GM12878 (cell line): ENCODE results near the gene NAV2. TPM values are rescaled to one million over a fixed set of nuclear protein-coding genes. Genes with fewer than 3 reads are reported as not detected.

Experiments
- ATAC-seq: fragments of 200-7000 bp; cut with Tn5 transposase; 3 replicates; pipeline ENCODE4 v1.9.1; 2020; ENCODE audit warnings: mild to moderate bottlenecking, moderate library complexity
- BruUV-seq: library from RNA; stranded (reverse); fragments of 400-500 nt; replicated peaks from 2 replicates; lab custom pipeline; 2021; lab: Mats Ljungman, UMichigan
- CTCF ChIA-PET: fragments of 300-600 bp; sonication (Branson Sonifier 250); formaldehyde crosslinking; extraction: SDS; loops from one replicate; lab custom pipeline; 2021; ENCODE audit warnings: inconsistent platforms; lab: Yijun Ruan, JAX
- POLR2A ChIA-PET: fragments of 350-600 bp; formaldehyde crosslinking; extraction: SDS; loops from one replicate; lab custom pipeline; 2021; ENCODE audit warnings: inconsistent platforms; lab: Charles Lee
- RAD21 ChIA-PET: fragments of 300-600 bp; sonication (Branson Sonifier 250); formaldehyde crosslinking; loops from one replicate; lab custom pipeline; 2023; ENCODE audit warnings: antibody characterized with exemption; ENCODE audit not compliant: unreplicated experiment; lab: Charles Lee
- SMC1A ChIA-PET: fragments of 300-600 bp; sonication (Branson Sonifier 250); formaldehyde crosslinking; loops from one replicate; lab custom pipeline; 2023; ENCODE audit not compliant: unreplicated experiment, uncharacterized antibody; lab: Charles Lee
- DNase-seq: peaks from one replicate; pipeline ENCODE4 v3.0.0-alpha.2; 2011; ENCODE audit warnings: low read depth, low spot score
- FAIRE-seq: peaks from 3 replicates; lab custom pipeline; 2011; peaks lifted over from hg19 to GRCh38; lab: Jason Lieb, UNC
- H2AFZ ChIP-seq: 2 replicates; pipeline ENCODE4 v1.6.0; 2011; ENCODE audit warnings: low read depth, low read length, control low read depth; ENCODE audit not compliant: control insufficient read depth
- H3K27ac ChIP-seq: 2 replicates; pipeline ENCODE4 v1.5.1; 2011; ENCODE audit warnings: control low read depth; ENCODE audit not compliant: control insufficient read depth, insufficient read depth
- H3K27me3 ChIP-seq, 2 experiments: replicated peaks in 1 of 2; 2 replicates each; pipeline versions ENCODE4 v1.6.0 to v1.6.1; 2011; ENCODE audit warnings: low read length in 1 of 2; ENCODE audit not compliant: control insufficient read depth in 2 of 2, insufficient read depth in 2 of 2
- H3K36me3 ChIP-seq, 2 experiments: 2 replicates each; pipeline ENCODE4 v1.5.1; 2011; ENCODE audit warnings: low read length in 1 of 2; ENCODE audit not compliant: control insufficient read depth in 2 of 2, insufficient read depth in 2 of 2
- H3K4me1 ChIP-seq: 2 replicates; pipeline ENCODE4 v1.6.1; 2011; ENCODE audit warnings: mild to moderate bottlenecking, low read length, moderate library complexity, mixed read lengths; ENCODE audit not compliant: control insufficient read depth, insufficient read depth
- H3K4me2 ChIP-seq: 2 replicates; pipeline ENCODE4 v1.6.0; 2011; ENCODE audit warnings: control low read depth; ENCODE audit not compliant: control insufficient read depth, insufficient read depth
- H3K4me3 ChIP-seq: fragments of 200-600 bp; sonication (generic); 2 replicates; pipeline ENCODE4 v1.5.1; 2016
- H3K79me2 ChIP-seq: 2 replicates; pipeline ENCODE4 v1.6.0; 2011; ENCODE audit warnings: low read length; ENCODE audit not compliant: control insufficient read depth, insufficient read depth
- H3K9ac ChIP-seq: 2 replicates; pipeline ENCODE4 v1.8.0; 2011; ENCODE audit warnings: low read length, control low read depth, mixed read lengths; ENCODE audit not compliant: control insufficient read depth, insufficient read depth
- H3K9me3 ChIP-seq: replicated peaks from 3 replicates; pipeline ENCODE4 v1.5.1; 2011; ENCODE audit warnings: mild to moderate bottlenecking, low read length; ENCODE audit not compliant: control insufficient read depth, insufficient read depth
- H4K20me1 ChIP-seq: 2 replicates; pipeline ENCODE4 v1.6.0; 2011; ENCODE audit not compliant: control insufficient read depth, insufficient read depth
- E2F8 ChIP-seq: fragments of 450-650 bp; IDR thresholded peaks from 2 replicates; pipeline ENCODE4 v1.6.1; 2018; ENCODE audit warnings: mild to moderate bottlenecking, low read depth, moderate library complexity; ENCODE audit not compliant: partially characterized antibody
- IKZF1 ChIP-seq: fragments of 450-650 bp; conservative IDR thresholded peaks from 2 replicates; pipeline ENCODE4 v1.6.1; 2017; ENCODE audit warnings: antibody characterized with exemption, mild to moderate bottlenecking
- IKZF2 ChIP-seq, 2 experiments: fragments of 450-650 bp; IDR thresholded peaks; 2 replicates each; pipeline ENCODE4 v1.6.1; 2017; ENCODE audit warnings: mild to moderate bottlenecking in 2 of 2, moderate library complexity in 2 of 2
- KLF5 ChIP-seq: fragments of 450-650 bp; IDR thresholded peaks from 2 replicates; pipeline ENCODE4 v1.6.1; 2014; ENCODE audit warnings: mild to moderate bottlenecking; ENCODE audit not compliant: partially characterized antibody
- POLR2AphosphoS5 ChIP-seq: IDR thresholded peaks from 2 replicates; pipeline ENCODE4 v1.6.1; 2011; ENCODE audit warnings: mild to moderate bottlenecking, low read length, inconsistent platforms
- RBBP5 ChIP-seq: fragments of 200-600 bp; sonication (generic); conservative IDR thresholded peaks from 2 replicates; pipeline ENCODE4 v1.6.1; 2016
- SMAD1 ChIP-seq: fragments of 450-650 bp; IDR thresholded peaks from 2 replicates; pipeline ENCODE4 v1.6.1; 2018; ENCODE audit warnings: mild to moderate bottlenecking, low read depth; ENCODE audit not compliant: partially characterized antibody
- SMARCA5 ChIP-seq: fragments of 450-650 bp; IDR thresholded peaks from 2 replicates; pipeline ENCODE4 v1.6.1; 2017; ENCODE audit warnings: mild to moderate bottlenecking
- ZBED1 ChIP-seq: IDR thresholded peaks from 2 replicates; pipeline ENCODE4 v1.6.1; 2016; ENCODE audit warnings: borderline replicate concordance
- ZBTB4 ChIP-seq: fragments of 450-650 bp; formaldehyde crosslinking; IDR thresholded peaks from 2 replicates; pipeline ENCODE4 v1.4.0; 2022; ENCODE audit warnings: mild to moderate bottlenecking, moderate library complexity
- WGBS: methylation state at CpG from one replicate; pipeline ENCODE4 v1.1.6; 2016; ENCODE audit warnings: low lambda C conversion rate; ENCODE audit not compliant: insufficient replicate concordance, insufficient coverage; ENCODE audit errors: missing lambda C conversion rate; 5-methylcytosine and 5-hydroxymethylcytosine counted together
- in situ Hi-C: fragments of 300-500 bp; cut with MboI; formaldehyde crosslinking; loops from 9 replicates; pipeline ENCODE4 v1.14.3; 2018; ENCODE audit warnings: mixed read lengths
- intact Hi-C: fragments of 100-400 bp; cut with micrococcal nuclease; formaldehyde crosslinking; loops from one replicate; pipeline ENCODE4 v1.14.2; 2022; ENCODE audit not compliant: unreplicated experiment
- polyA plus RNA-seq, 11 experiments: library from polyadenylated mRNA; depleted of rRNA in 4 of 11; unstranded in 6 of 11; stranded (reverse) in 5 of 11; fragments of >200 nt; fragmentation: Nextera tagmentation in 4 of 11; fragmentation: Illumina TruSeq in 1 of 11; extraction: Ambion mirVana in 4 of 11; extraction: Trizol in 1 of 11; gene quantifications; 1 replicate in 1 of 11; 2 replicates in 10 of 11; pipeline versions ENCODE4 v1.2.1 to v1.2.3, GENCODE V29; 2011 to 2016; ENCODE audit warnings: inconsistent platforms in 2 of 11, missing spikeins in 2 of 11, low read depth in 1 of 11
- total RNA-seq, 4 experiments: library from RNA; depleted of rRNA in 3 of 4; stranded (reverse); fragments of >200 nt in 3 of 4; fragmentation: Illumina TruSeq in 1 of 4; extraction: Trizol in 1 of 4; gene quantifications; 2 replicates each; pipeline versions ENCODE4 v1.2.1 to v1.2.3, GENCODE V29; 2013 to 2021

Gene NAV2
- total and polyA plus RNA-seq, 10 of the 15 experiments (the other 5 are each of a cell fraction or from before 2014, with no cell fraction given) = 0.35 to 6.1 (median 1.1) TPM

- no peak overlapping the region for H3K9ac ChIP-seq
- ChIA-PET SMC1A (interaction anchor here (1.5 kb wide), 1 partner anchor 75 kb away, joined by 4 read pairs; no protein-coding TSS in a partner anchor), RAD21 (no interaction called here), POLR2A (no interaction called here)
- no peak overlapping the region for H3K27ac ChIP-seq
- no peaks in the 10 kb centered on the region for H3K9me3 ChIP-seq
- BruUV-seq = no TSS peak
- in situ Hi-C loops = no loop called here
- no peak overlapping the region for H3K4me3 ChIP-seq
- no peak overlapping the region for H3K4me2 ChIP-seq
- no peak for DNase-seq
- intact Hi-C loops = no loop called here
- H2AFZ ChIP-seq = no peak overlapping the region
- TF ChIP-seq KLF5 (no peak), ZBTB4 (CRISPR knock-in tag) (no peak), E2F8 (no peak), SMAD1 (no peak), IKZF2 (IDR thresholded peaks at IDR 0.05) (no peak), RBBP5 (no peak), POLR2AphosphoS5 (no peak), SMARCA5 (no peak), IKZF1 (no peak), ZBED1 (no peak)
- TF ChIP-seq, all 136 proteins: peak for 0
- Histone ChIP-seq H3K36me3 (no peaks in the 10 kb centered on the region), H3K4me1 (no peaks in the 10 kb centered on the region), H4K20me1 (no peaks in the 10 kb centered on the region; the same call in 1 of the 2 replicates), H3K27me3 (peaks cover 0 to 4% of the 10 kb centered on the region in 2 experiments; a peak in 3 of 4 replicates), H3K79me2 (no peaks in the 10 kb centered on the region)
- 64% methylated on average over 4 of the region's 4 CpGs for WGBS
- FAIRE-seq (no peak), ATAC-seq (no peak)
- CTCF ChIA-PET = interaction anchor here (0.6 to 0.7 kb wide), 3 partner anchors 77 to 265 kb away, joined by 3 to 5 read pairs (median 3); no protein-coding TSS in a partner anchor
These were observed 314.9 kb downstream of the NAV2 start for GRCh38 chr11:20027556-20028013.
